GM21423 (cell line): ENCODE results near the gene RNASE7.

Experiments
- ATAC-seq: cut with Tn5 transposase; IDR thresholded peaks from one replicate; pipeline ENCODE4 v1.9.1; 2021; ENCODE audit warnings: mild to moderate bottlenecking, moderate library complexity; ENCODE audit not compliant: unreplicated experiment

RNASE7 gene

DNA sequence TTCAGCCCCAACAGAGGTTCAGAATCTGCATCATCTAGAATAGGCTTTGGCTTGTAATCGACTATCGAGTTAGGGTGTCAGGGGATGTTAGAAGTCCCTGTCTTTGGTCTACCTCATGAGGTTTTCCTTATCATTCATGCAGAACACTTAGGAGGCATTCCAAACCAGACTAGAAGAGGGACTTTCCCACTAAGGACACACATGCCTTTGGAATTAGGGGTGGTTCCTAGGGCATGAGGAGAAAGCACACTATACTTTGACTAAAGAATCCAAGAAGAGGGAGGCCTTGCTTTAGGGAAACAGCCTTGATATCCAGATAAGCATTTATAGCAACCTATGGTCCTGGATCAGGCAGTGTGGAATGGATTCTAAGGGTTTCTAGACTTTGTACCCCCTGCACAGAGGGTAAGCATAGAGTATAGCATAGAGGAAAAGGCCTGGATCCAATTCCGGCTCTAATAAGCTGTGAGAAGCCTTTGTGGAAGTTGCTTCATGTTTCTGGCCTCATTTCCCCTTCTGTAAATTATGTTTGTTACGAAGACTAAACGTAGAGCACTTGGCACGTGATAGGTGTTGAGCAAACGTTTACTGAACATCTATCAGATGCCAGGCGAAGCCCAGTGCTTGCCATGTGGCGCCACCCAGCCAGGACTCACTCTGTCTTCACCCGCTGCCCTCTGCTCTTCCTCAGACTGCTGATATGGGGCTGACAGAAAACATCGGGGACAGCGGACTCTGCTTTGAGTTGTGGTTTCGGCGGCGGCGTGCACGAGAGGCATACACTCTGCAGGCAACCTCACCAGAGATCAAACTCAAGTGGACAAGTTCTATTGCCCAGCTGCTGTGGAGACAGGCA is 43.1 kb downstream of the RNASE7 start:
- ATAC-seq: no peak

GRCh38 chr14:21086908-21087293 is 44.7 kb downstream of the RNASE7 start:
- ATAC-seq: no peak

GRCh38 chr14:21087294-21088091 is 45.3 kb downstream of the RNASE7 start:
- no peak for ATAC-seq

- ATAC-seq: no peak
These were observed 46.5 kb downstream of the RNASE7 start for GRCh38 chr14:21088687-21089086.

DNA sequence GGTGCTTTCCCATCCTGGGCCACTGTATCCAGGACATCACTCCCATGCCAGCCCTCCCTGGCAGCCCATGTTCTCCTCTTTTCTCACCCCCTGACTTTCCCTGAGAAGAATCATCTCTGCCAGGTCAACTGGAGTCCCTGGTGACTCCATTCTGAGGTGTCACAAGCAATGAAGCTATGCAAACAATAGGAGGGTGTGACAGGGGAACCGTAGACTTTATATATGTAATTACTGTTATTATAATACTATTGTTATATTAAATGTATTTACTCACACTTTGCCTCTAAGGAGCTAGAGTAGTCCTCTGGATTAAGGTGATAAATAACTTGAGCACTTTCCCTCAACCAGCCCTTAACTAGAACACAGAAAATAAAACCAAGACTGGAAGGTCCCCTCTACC is 47.1 kb downstream of the RNASE7 start:
- ATAC-seq: no peak

DNA sequence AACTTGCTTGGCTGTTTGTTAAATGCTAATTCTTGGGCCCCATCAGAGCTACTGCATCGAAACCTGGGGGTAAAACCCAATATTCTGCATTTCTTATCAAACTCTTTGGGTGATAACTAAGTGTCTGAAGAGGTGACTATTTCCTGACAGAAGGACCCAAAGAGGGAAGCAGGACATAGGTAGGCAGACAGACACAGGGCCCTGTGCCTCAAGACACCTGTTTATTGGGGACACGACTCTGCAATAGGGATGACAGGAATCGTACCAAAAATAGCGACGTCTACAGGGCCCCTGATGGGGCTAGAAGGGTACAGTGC is 47.7 kb downstream of the RNASE7 start:
- ATAC-seq: no peak

- ATAC-seq: no peak
These were observed 48.2 kb downstream of the RNASE7 start for GRCh38 chr14:21090194-21090939.

DNA sequence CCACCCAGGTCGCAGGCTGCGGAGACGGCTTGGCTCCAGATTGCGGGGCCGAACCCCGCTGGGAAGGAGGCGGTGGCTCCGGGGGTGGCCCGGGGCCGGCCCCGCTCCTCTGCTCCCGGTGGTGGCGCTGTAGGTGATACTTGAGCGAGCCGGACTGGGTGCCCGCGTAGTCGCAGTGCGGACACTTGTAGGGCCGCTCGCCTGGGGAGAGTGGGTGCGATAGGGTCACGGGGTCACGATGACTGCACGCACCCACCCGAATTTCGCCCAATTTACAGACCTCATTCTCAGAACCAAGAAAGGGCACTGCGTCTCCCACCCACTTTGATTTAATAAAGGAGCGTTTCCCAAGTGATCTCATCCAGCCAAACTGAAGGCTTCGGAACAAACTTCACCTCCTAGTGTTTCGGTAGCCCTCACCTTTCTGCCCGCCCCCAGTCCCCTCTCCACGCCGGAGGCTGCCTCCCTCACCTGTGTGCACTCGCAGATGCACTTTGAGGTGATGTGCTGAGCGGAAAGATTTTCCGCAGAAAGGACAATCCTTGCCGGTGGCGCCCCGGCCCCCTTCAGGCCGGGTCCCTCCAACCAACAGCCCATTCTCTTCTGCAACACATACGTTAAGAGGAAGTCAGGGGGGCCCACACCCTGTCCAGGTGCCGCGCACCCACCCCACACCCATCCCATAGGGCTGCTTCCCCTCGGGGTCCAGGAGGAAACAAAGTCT is 48.9 kb downstream of the RNASE7 start:
- no peak for ATAC-seq

DNA sequence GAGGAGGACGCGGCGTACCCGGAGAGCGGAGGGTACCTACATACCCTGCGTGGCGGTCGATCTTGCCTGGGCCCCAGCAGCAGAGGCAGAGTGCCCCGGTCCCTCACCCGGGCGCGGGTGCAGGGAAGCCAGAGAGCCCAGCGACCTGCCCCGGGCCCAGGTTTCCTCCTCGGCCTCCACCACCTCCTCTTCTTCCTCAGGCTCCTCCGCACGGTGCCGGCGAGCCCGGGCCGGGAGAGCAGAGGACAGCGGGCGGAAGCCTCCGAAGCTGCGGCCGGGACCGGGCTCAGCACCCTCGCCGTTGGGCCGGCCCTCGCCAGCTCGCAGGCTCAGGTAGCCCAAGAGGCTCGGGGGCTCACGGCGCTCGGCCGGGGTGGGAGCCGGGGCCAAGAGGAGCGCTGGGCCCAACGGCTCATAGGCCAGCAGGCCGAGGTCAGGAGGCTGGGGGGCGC is 49.7 kb downstream of the RNASE7 start:
- ATAC-seq: no peak

DNA sequence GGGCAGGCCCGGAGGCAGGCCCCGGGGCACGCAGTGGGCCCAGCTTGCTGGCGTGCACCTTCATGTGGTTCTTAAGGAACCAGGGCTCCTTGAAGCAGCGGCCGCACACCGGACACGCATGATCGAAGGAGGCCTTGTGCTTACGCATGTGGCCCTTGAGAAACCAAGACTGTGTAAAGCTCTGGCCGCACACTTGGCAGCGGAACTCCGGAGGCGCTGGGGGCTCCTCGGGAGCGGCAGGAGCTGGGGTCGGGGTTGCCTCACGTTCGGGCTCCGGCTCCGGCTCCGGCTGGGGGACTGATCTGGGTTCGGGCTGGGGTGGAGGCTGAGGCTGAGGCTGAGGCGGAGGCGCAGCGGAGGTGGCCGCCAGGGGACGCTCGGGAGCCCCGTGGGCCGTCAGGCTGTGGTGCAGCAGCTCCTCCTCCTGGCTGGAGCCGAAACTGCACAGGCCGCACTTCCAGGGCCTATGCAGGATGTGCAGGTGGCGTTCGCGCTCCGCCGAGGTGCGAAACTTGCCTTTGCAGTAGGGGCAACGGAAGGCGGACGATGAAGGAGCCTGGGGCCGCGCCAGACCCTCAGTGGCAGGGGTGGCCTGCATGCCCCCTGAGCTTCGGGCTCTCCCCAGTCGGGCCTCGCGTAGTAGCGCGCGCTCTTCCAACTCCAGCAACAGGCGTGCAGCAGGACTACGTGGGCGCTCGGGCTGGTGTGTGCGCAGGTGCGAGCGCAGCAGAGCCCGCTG is 50.3 kb downstream of the RNASE7 start:
- ATAC-seq: peak; percentile 71

DNA sequence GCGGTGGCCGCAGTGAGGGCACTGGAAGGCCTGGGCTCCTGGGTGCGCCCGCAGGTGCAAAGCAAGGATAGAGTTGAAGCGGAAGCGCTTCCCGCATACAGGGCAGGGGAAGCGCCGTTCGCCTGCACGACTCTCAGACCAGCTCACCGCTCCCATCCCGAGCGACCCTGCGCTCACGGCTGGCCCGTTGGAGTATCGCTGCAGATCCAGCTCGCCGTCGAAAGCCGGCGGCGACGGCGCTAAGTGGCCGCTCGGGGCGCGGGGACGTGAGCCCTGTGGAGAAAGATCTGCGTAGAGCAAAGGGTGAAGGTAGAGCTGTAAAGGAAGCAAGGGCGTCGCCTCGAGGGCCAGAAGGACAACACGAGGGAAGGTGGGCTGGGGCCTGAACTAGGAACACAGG is 50.9 kb downstream of the RNASE7 start:
- no peak for ATAC-seq
